ENCODE data around the gene ISOC1.

GRCh38 chr5:129077433-129078075 lies 17.0 kb upstream of the ISOC1 start:
- TF ChIP-seq POLR2A (IDR thresholded peaks at IDR 0.05), result no peak
- no peak for TF ChIP-seq CTCF (IDR thresholded peaks at IDR 0.05)

All from uterus (tissue), 2 donors.